Effector CD4-positive, alpha-beta T cell (primary cell): ENCODE data around the gene MIB1.

Source experiments
- DNase-seq: peaks from one replicate; pipeline ENCODE4 v3.0.0-alpha.2; 2020

The MIB1 gene

GRCh38 chr18:21820033-21820810, 79.6 kb downstream of the MIB1 start:
- no peak for DNase-seq

GRCh38 chr18:21820811-21821143, 80.2 kb downstream of the MIB1 start:
- DNase-seq, result no peak

- DNase-seq, result no peak
Measured at GRCh38 chr18:21823848-21824247, 83.3 kb downstream of the MIB1 start.

- no peak for DNase-seq
Measured at GRCh38 chr18:21826196-21826595, 85.6 kb downstream of the MIB1 start.

- no peak for DNase-seq
Measured at GRCh38 chr18:21826641-21827302, 86.2 kb downstream of the MIB1 start.

- no peak for DNase-seq
Measured at GRCh38 chr18:21830532-21830931, 89.9 kb downstream of the MIB1 start.

- DNase-seq, result no peak
Measured at GRCh38 chr18:21831413-21831831, 90.8 kb downstream of the MIB1 start.

GRCh38 chr18:21833604-21834298, 93.2 kb downstream of the MIB1 start:
- DNase-seq, result no peak

- DNase-seq, result no peak
Measured at GRCh38 chr18:21834299-21834660, 93.7 kb downstream of the MIB1 start.

- DNase-seq, result no peak
Measured at GRCh38 chr18:21841570-21841969, 101.0 kb downstream of the MIB1 start.

- DNase-seq, result no peak
Measured at GRCh38 chr18:21843341-21843740, 102.7 kb downstream of the MIB1 start.

GRCh38 chr18:21851327-21851961, 110.9 kb downstream of the MIB1 start:
- DNase-seq, result no peak

GRCh38 chr18:21853016-21853415, 112.4 kb downstream of the MIB1 start:
- no peak for DNase-seq

- no peak for DNase-seq
Measured at GRCh38 chr18:21853775-21854552, 113.4 kb downstream of the MIB1 start.

GRCh38 chr18:21855432-21855831, 114.8 kb downstream of the MIB1 start:
- DNase-seq, result no peak

GRCh38 chr18:21857871-21858270, 117.3 kb downstream of the MIB1 start:
- no peak for DNase-seq

GRCh38 chr18:21858544-21858943, 118.0 kb downstream of the MIB1 start:
- no peak for DNase-seq

- no peak for DNase-seq
Measured at GRCh38 chr18:21864386-21864785, 123.8 kb downstream of the MIB1 start.

- DNase-seq, result no peak
Measured at GRCh38 chr18:21865043-21865442, 124.5 kb downstream of the MIB1 start.

GRCh38 chr18:21868770-21869169, 128.2 kb downstream of the MIB1 start:
- DNase-seq, result no peak

- no peak for DNase-seq
Measured at GRCh38 chr18:21889570-21889969, 149.0 kb downstream of the MIB1 start.

GRCh38 chr18:21894619-21895367, 154.2 kb downstream of the MIB1 start:
- DNase-seq, result no peak
